GM23248 (cell line): ENCODE measurements around the gene SLC6A20. TPM values are rescaled to one million over a fixed set of nuclear protein-coding genes. Genes with fewer than 3 reads are reported as not detected.

Experiments
- DNase-seq: peaks from one replicate; pipeline ENCODE4 v3.0.0-alpha.2; 2015
- H2AFZ ChIP-seq: fragments of 200-600 bp; sonication (generic); 2 replicates; pipeline ENCODE4 v1.6.1; 2016; ENCODE audit warnings: antibody characterized with exemption
- H3F3A ChIP-seq: fragments of 200-600 bp; sonication (generic); 2 replicates; pipeline ENCODE4 v1.6.1; 2016; ENCODE audit warnings: mild to moderate bottlenecking, antibody characterized with exemption, mixed run types; ENCODE audit not compliant: insufficient read depth
- H3K27ac ChIP-seq: fragments of 200-600 bp; sonication (generic); 2 replicates; pipeline ENCODE4 v1.5.1; 2016; ENCODE audit warnings: mild to moderate bottlenecking
- H3K27me3 ChIP-seq: fragments of 200-600 bp; sonication (generic); replicated peaks from 2 replicates; pipeline ENCODE4 v1.6.1; 2016; ENCODE audit warnings: mild to moderate bottlenecking; ENCODE audit not compliant: insufficient read depth
- H3K36me3 ChIP-seq: fragments of 200-600 bp; sonication (generic); 2 replicates; pipeline ENCODE4 v1.6.1; 2016; ENCODE audit warnings: low read depth, mild to moderate bottlenecking
- H3K4me1 ChIP-seq: fragments of 200-600 bp; sonication (generic); 2 replicates; pipeline ENCODE4 v1.6.1; 2016; ENCODE audit warnings: mild to moderate bottlenecking; ENCODE audit not compliant: insufficient read depth
- H3K4me2 ChIP-seq: fragments of 200-600 bp; sonication (generic); one replicate; pipeline ENCODE4 v1.6.1; 2016; ENCODE audit warnings: mild to moderate bottlenecking; ENCODE audit not compliant: unreplicated experiment
- H3K4me3 ChIP-seq: fragments of 200-600 bp; sonication (generic); 2 replicates; pipeline ENCODE4 v1.5.1; 2016; ENCODE audit warnings: mild to moderate bottlenecking
- H3K79me2 ChIP-seq: fragments of 200-600 bp; sonication (generic); 2 replicates; pipeline ENCODE4 v1.6.1; 2016; ENCODE audit warnings: mild to moderate bottlenecking; ENCODE audit not compliant: insufficient read depth
- H3K9ac ChIP-seq: fragments of 200-600 bp; sonication (generic); 2 replicates; pipeline ENCODE4 v1.6.1; 2016; ENCODE audit warnings: mild to moderate bottlenecking
- H3K9me2 ChIP-seq: fragments of 200-600 bp; sonication (generic); 2 replicates; pipeline ENCODE4 v1.6.1; 2016; ENCODE audit warnings: mixed run types, mild to moderate bottlenecking, moderate library complexity; ENCODE audit not compliant: insufficient read depth
- H3K9me3 ChIP-seq: fragments of 200-600 bp; sonication (generic); one replicate; pipeline ENCODE4 v1.6.1; 2017; ENCODE audit warnings: low read depth
- H4K20me1 ChIP-seq: fragments of 200-600 bp; sonication (generic); 2 replicates; pipeline ENCODE4 v1.6.0; 2016; ENCODE audit not compliant: insufficient read depth
- EZH2 ChIP-seq: fragments of 200-600 bp; sonication (generic); IDR thresholded peaks from 2 replicates; pipeline ENCODE4 v1.6.1; 2018; ENCODE audit warnings: antibody characterized with exemption, mild to moderate bottlenecking; ENCODE audit not compliant: insufficient read depth, poor library complexity, severe bottlenecking
- EZH2phosphoT487 ChIP-seq: fragments of 200-600 bp; sonication (generic); IDR thresholded peaks from 2 replicates; pipeline ENCODE4 v1.6.1; 2018; ENCODE audit warnings: antibody characterized with exemption, moderate library complexity, mild to moderate bottlenecking, low read depth; ENCODE audit not compliant: insufficient read depth
- WGBS, 2 experiments: methylation state at CpG; one replicate each; pipeline ENCODE4 v1.1.6; 2015 to 2017; ENCODE audit warnings: low lambda C conversion rate in 2 of 2, low coverage in 1 of 2; ENCODE audit errors: missing lambda C conversion rate in 2 of 2; 5-methylcytosine and 5-hydroxymethylcytosine counted together
- in situ Hi-C: fragments of 300-500 bp; cut with MboI; formaldehyde crosslinking; loops from 2 replicates; pipeline ENCODE4 v1.15.0; 2020
- polyA plus RNA-seq: library from polyadenylated mRNA; unstranded; fragments of >200 nt; fragmentation: Nextera tagmentation; extraction: Ambion mirVana; gene quantifications from 2 replicates; pipeline ENCODE4 v1.2.1, GENCODE V29; 2016
- total RNA-seq: library from RNA; depleted of rRNA; stranded (reverse); fragments of >200 nt; shearing (Covaris generic); gene quantifications from 2 replicates; pipeline ENCODE4 v1.2.3, GENCODE V29; 2014

SLC6A20 gene
- total and polyA plus RNA-seq, 2 experiments from 2014 or later = not detected

GRCh38 chr3:45719655-45720487 is 76.5 kb downstream of the SLC6A20 start:
- Histone ChIP-seq H3K4me3 (no peak overlapping the region), H3K4me1 (no peaks in the 10 kb centered on the region), H3K4me2 (no peak overlapping the region), H2AFZ (no peak overlapping the region), H4K20me1 (no peaks in the 10 kb centered on the region), H3F3A (no peaks in the 10 kb centered on the region), H3K36me3 (peaks cover 50% of the 10 kb centered on the region), H3K27ac (no peak overlapping the region), H3K9me3 (no peaks in the 10 kb centered on the region), H3K79me2 (peaks cover 13% of the 10 kb centered on the region), H3K9ac (no peak overlapping the region), H3K9me2 (no peaks in the 10 kb centered on the region), H3K27me3 (no peaks in the 10 kb centered on the region)
- 87 to 88% methylated on average over 3 of the region's 3 CpGs for WGBS, 2 experiments
- TF ChIP-seq EZH2phosphoT487 (no peak), EZH2 (no peak)
- DNase-seq = no peak
- in situ Hi-C loops = no loop called here

- Histone ChIP-seq H3K27me3 (no peaks in the 10 kb centered on the region), H3F3A (no peaks in the 10 kb centered on the region), H3K4me1 (no peaks in the 10 kb centered on the region), H3K9me3 (no peaks in the 10 kb centered on the region), H3K79me2 (no peaks in the 10 kb centered on the region), H3K9me2 (no peaks in the 10 kb centered on the region), H3K4me3 (no peak overlapping the region), H3K27ac (no peak overlapping the region), H3K36me3 (peaks cover 32% of the 10 kb centered on the region), H3K4me2 (no peak overlapping the region), H3K9ac (no peak overlapping the region), H4K20me1 (no peaks in the 10 kb centered on the region), H2AFZ (no peak overlapping the region)
- TF ChIP-seq EZH2 (no peak), EZH2phosphoT487 (no peak)
- in situ Hi-C loops = no loop called here
- WGBS, 2 experiments = 95 to 100% methylated on average over 3 of the region's 3 CpGs
- no peak for DNase-seq
Measured at GRCh38 chr3:45716790-45717336, 79.5 kb downstream of the SLC6A20 start.

GRCh38 chr3:45715945-45716344 is 80.4 kb downstream of the SLC6A20 start:
- Histone ChIP-seq H3K79me2 (0 out of 2 replicates have a peak, but pooled peaks cover 1% of the 10 kb centered on the region), H2AFZ (no peak overlapping the region), H3K4me2 (no peak overlapping the region), H3F3A (no peaks in the 10 kb centered on the region), H3K27me3 (no peaks in the 10 kb centered on the region), H3K27ac (no peak overlapping the region), H3K9me2 (no peaks in the 10 kb centered on the region), H3K9me3 (no peaks in the 10 kb centered on the region), H3K36me3 (peaks cover 27% of the 10 kb centered on the region), H3K4me3 (no peak overlapping the region), H4K20me1 (no peaks in the 10 kb centered on the region), H3K9ac (no peak overlapping the region), H3K4me1 (no peaks in the 10 kb centered on the region)
- WGBS, 2 experiments = 48 to 53% methylated on average over 2 of the region's 2 CpGs
- in situ Hi-C loops = no loop called here
- peak; percentile 38 for DNase-seq
- no peak for TF ChIP-seq EZH2
- no peak for TF ChIP-seq EZH2phosphoT487

GRCh38 chr3:45712434-45713110 is 83.8 kb downstream of the SLC6A20 start:
- H3K27ac ChIP-seq = no peak overlapping the region
- 87 to 88% methylated on average over 7 of the region's 7 CpGs for WGBS, 2 experiments

More at GRCh38 chr3:45712434-45713110, 83.8 kb downstream of the SLC6A20 start:
- no peaks in the 10 kb centered on the region for H3F3A ChIP-seq
- H3K4me3 ChIP-seq = no peak overlapping the region
- no peaks in the 10 kb centered on the region for H3K4me1 ChIP-seq
- no peaks in the 10 kb centered on the region for H3K9me2 ChIP-seq
- H3K27me3 ChIP-seq = no peaks in the 10 kb centered on the region
- in situ Hi-C loops = no loop called here
- no peak for TF ChIP-seq EZH2
- TF ChIP-seq EZH2phosphoT487 = no peak
- 0 out of 2 replicates have a peak, but pooled peaks cover 5% of the 10 kb centered on the region for H3K79me2 ChIP-seq
- no peaks in the 10 kb centered on the region for H3K9me3 ChIP-seq
- no peak overlapping the region for H2AFZ ChIP-seq
- peaks cover 44% of the 10 kb centered on the region for H3K36me3 ChIP-seq
- H3K9ac ChIP-seq = no peak overlapping the region
- H3K4me2 ChIP-seq = no peak overlapping the region
- H4K20me1 ChIP-seq = no peaks in the 10 kb centered on the region
- peak; percentile 18 for DNase-seq
